ENCODE data around the gene ZPBP2. TPM values are rescaled to one million over a fixed set of nuclear protein-coding genes. Genes with fewer than 3 reads are reported as not detected.

Gene ZPBP2
- polyA plus RNA-seq, 3 donors = not detected

DNA sequence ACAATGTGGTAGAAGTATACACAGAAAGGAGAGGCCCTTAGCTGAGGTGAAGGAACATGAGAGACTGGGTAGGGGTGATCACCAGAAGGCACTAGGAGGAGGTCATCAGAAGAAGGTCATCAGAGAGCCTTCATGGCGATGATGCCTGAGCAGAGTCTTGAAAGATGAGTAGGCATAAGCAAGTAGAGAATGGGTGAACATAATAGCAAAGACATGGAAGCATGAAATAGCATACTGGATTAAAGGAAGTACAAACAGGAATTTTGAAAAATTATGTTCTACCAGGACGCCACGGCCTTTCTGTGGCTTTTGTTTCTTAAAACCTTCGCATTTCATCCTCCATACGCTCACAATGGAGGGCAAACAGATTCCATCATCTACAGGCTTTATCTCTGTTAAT is 6.8 kb upstream of the ZPBP2 start:
- peak overlapping the region; percentile 8 to 42 for H3K4me3 Mint-ChIP-seq
- H3K79me2 ChIP-seq (ENCODE audit: insufficient read depth, low read length) = no peaks in the 10 kb centered on the region
- H3K27me3 ChIP-seq (ENCODE audit: control insufficient read depth in 2 of 2, insufficient read depth in 2 of 2, low read length in 2 of 2) = peaks cover 50 to 62% of the 10 kb centered on the region in 2 donors
- no peak overlapping the region for H3K27ac ChIP-seq (ENCODE audit: low read depth in 1 of 2, low read length in 2 of 2)
- H3K36me3 ChIP-seq (replicated peaks in 1 of 2; ENCODE audit: control insufficient read depth in 1 of 2, insufficient read depth in 2 of 2, low read length in 2 of 2) = no peaks in the 10 kb centered on the region
- no peaks in the 10 kb centered on the region for H3K9me3 ChIP-seq (replicated peaks in 1 of 2; ENCODE audit: control insufficient read depth in 1 of 2, insufficient read depth in 1 of 2, low read length in 2 of 2)
- no peaks in the 10 kb centered on the region for H4K20me1 ChIP-seq (ENCODE audit: insufficient read depth, low read length)
- no peak overlapping the region for H3K4me2 ChIP-seq (replicated peaks; ENCODE audit: extremely low read depth, low read length, poor library complexity, severe bottlenecking)
- peaks cover 27% of the 10 kb centered on the region for H3K4me1 Mint-ChIP-seq
- TF ChIP-seq, protein P1, sequence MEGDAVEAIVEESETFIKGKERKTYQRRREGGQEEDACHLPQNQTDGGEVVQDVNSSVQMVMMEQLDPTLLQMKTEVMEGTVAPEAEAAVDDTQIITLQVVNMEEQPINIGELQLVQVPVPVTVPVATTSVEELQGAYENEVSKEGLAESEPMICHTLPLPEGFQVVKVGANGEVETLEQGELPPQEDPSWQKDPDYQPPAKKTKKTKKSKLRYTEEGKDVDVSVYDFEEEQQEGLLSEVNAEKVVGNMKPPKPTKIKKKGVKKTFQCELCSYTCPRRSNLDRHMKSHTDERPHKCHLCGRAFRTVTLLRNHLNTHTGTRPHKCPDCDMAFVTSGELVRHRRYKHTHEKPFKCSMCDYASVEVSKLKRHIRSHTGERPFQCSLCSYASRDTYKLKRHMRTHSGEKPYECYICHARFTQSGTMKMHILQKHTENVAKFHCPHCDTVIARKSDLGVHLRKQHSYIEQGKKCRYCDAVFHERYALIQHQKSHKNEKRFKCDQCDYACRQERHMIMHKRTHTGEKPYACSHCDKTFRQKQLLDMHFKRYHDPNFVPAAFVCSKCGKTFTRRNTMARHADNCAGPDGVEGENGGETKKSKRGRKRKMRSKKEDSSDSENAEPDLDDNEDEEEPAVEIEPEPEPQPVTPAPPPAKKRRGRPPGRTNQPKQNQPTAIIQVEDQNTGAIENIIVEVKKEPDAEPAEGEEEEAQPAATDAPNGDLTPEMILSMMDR (IDR thresholded peaks at IDR 0.05) = no peak
- peaks cover 0 to 9% (median 0%) of the 10 kb centered on the region in 7 donors for H3K9me3 Mint-ChIP-seq
- peaks cover 28 to 29% of the 10 kb centered on the region in 2 donors for H3K4me1 ChIP-seq (ENCODE audit: control insufficient read depth in 1 of 2, insufficient read depth in 2 of 2, low read length in 2 of 2)
- H3K9ac ChIP-seq (ENCODE audit: insufficient read depth, low read length, poor library complexity, severe bottlenecking) = no peak overlapping the region
- WGBS (ENCODE audit: insufficient coverage) = 100% methylated on average over 1 of the region's 5 CpGs
- no peak for DNase-seq
- intact Hi-C loops (cut with micrococcal nuclease) = no loop called here
- peak overlapping the region in 1 of 7 donors; percentile 82 for H3K27ac Mint-ChIP-seq
- H3K4me3 ChIP-seq (replicated peaks in 1 of 3; ENCODE audit: low read depth in 2 of 3, low read length in 3 of 3) = no peak overlapping the region
- peaks cover 38 to 50% (median 44%) of the 10 kb centered on the region in 3 donors for H3K27me3 Mint-ChIP-seq (ENCODE audit: low read depth in 3 of 3)
- H3K36me3 Mint-ChIP-seq = peaks cover 0 to 6% of the 10 kb centered on the region in 2 donors
- no peak overlapping the region for H2AFZ ChIP-seq (ENCODE audit: insufficient read depth, low read depth, low read length, poor library complexity, severe bottlenecking)

- DNase-seq = no peak
- H3K79me2 ChIP-seq (ENCODE audit: insufficient read depth, low read length) = no peaks in the 10 kb centered on the region
- 73% methylated on average over 3 of the region's 7 CpGs for WGBS (ENCODE audit: insufficient coverage)
- Mint-ChIP-seq H3K27ac (peak overlapping the region in 1 of 7 donors; percentile 82), H3K9me3 (peaks cover 10 to 23% (median 13%) of the 10 kb centered on the region in 7 donors), H3K4me1 (peaks cover 34% of the 10 kb centered on the region), H3K4me3 (peak overlapping the region; percentile 66 to 85), H3K36me3 (peaks cover 0 to 11% of the 10 kb centered on the region in 2 donors), H3K27me3 (ENCODE audit: low read depth in 3 of 3) (peaks cover 52 to 56% (median 54%) of the 10 kb centered on the region in 3 donors)
- H3K36me3 ChIP-seq (replicated peaks in 1 of 2; ENCODE audit: control insufficient read depth in 1 of 2, insufficient read depth in 2 of 2, low read length in 2 of 2) = no peaks in the 10 kb centered on the region
- peak overlapping the region; percentile 66 for H3K4me2 ChIP-seq (replicated peaks; ENCODE audit: extremely low read depth, low read length, poor library complexity, severe bottlenecking)
- H3K4me1 ChIP-seq (ENCODE audit: control insufficient read depth in 1 of 2, insufficient read depth in 2 of 2, low read length in 2 of 2) = peaks cover 30 to 31% of the 10 kb centered on the region in 2 donors
- no peaks in the 10 kb centered on the region for H4K20me1 ChIP-seq (ENCODE audit: insufficient read depth, low read length)
- H2AFZ ChIP-seq (ENCODE audit: insufficient read depth, low read depth, low read length, poor library complexity, severe bottlenecking) = no peak overlapping the region
- peaks cover 10 to 13% of the 10 kb centered on the region in 2 donors for H3K9me3 ChIP-seq (replicated peaks in 1 of 2; ENCODE audit: control insufficient read depth in 1 of 2, insufficient read depth in 1 of 2, low read length in 2 of 2)
- TF ChIP-seq, protein P1 (IDR thresholded peaks at IDR 0.05) = no peak
- no peak overlapping the region for H3K9ac ChIP-seq (ENCODE audit: insufficient read depth, low read length, poor library complexity, severe bottlenecking)
- intact Hi-C loops (cut with micrococcal nuclease) = no loop called here
- peak overlapping the region in 1 of 3 experiments; percentile 57 for H3K4me3 ChIP-seq (replicated peaks in 1 of 3; ENCODE audit: low read depth in 2 of 3, low read length in 3 of 3)
- no peak overlapping the region for H3K27ac ChIP-seq (ENCODE audit: low read depth in 1 of 2, low read length in 2 of 2)
- H3K27me3 ChIP-seq (ENCODE audit: control insufficient read depth in 2 of 2, insufficient read depth in 2 of 2, low read length in 2 of 2) = peaks cover 46 to 73% of the 10 kb centered on the region in 2 donors
These were observed 4.6 kb upstream of the ZPBP2 start for GRCh38 chr17:39863244-39863917.

All from CD14-positive monocyte (primary cell).